ENCODE measurements around the gene MYLIP. TPM values are rescaled to one million over a fixed set of nuclear protein-coding genes. Genes with fewer than 3 reads are reported as not detected.

The MYLIP gene
- total and polyA plus RNA-seq, 2 donors (not counting 1 experiment from before 2014, with no cell fraction given): 40.6 to 104 TPM

- ChIA-PET CTCF (interaction anchor here (1.7 to 3.2 kb wide), 2 partner anchors 37 to 455 kb away, joined by 4 to 9 read pairs; no protein-coding TSS in a partner anchor), POLR2A (no interaction called here)
- no peak overlapping the region for H3K4me2 ChIP-seq (replicated peaks; ENCODE audit: low read depth, low read length, poor library complexity, severe bottlenecking)
- H3K4me3 Mint-ChIP-seq: no peak overlapping the region
- H3K9me3 Mint-ChIP-seq (ENCODE audit: insufficient read depth): no peaks in the 10 kb centered on the region
- H3K27ac Mint-ChIP-seq: no peak overlapping the region
- no peaks in the 10 kb centered on the region for H3K4me1 Mint-ChIP-seq
- H3K9ac ChIP-seq (ENCODE audit: low read length): no peak overlapping the region
- H3K36me3 ChIP-seq (replicated peaks in 1 of 2; ENCODE audit: control extremely low read depth in 1 of 2, control insufficient read depth in 1 of 2, extremely low read depth in 1 of 2, insufficient read depth in 2 of 2, low read length in 1 of 2): peaks cover 38 to 97% of the 10 kb centered on the region in 2 experiments
- DNase-seq (no peak), ATAC-seq (ENCODE audit: low read depth) (no peak)
- 100% methylated on average over 2 of the region's 4 CpGs for WGBS (ENCODE audit: insufficient coverage)
- H3K4me1 ChIP-seq (ENCODE audit: control insufficient read depth in 2 of 2, insufficient read depth in 2 of 2, low read length in 2 of 2): no peaks in the 10 kb centered on the region
- H3K27me3 ChIP-seq (replicated peaks in 1 of 4; ENCODE audit: control extremely low read depth in 1 of 4, control insufficient read depth in 3 of 4, insufficient read depth in 4 of 4, low read length in 3 of 4): no peaks in the 10 kb centered on the region
- no peak overlapping the region for H2AFZ ChIP-seq (ENCODE audit: insufficient read depth, low read depth, low read length, poor library complexity, severe bottlenecking)
- H3K79me2 ChIP-seq (ENCODE audit: control insufficient read depth, insufficient read depth, low read length): peaks cover 13% of the 10 kb centered on the region
- no peaks in the 10 kb centered on the region for H3K27me3 Mint-ChIP-seq
- H4K20me1 ChIP-seq (ENCODE audit: control insufficient read depth, insufficient read depth, low read length, poor library complexity, severe bottlenecking): peaks cover 91% of the 10 kb centered on the region
- no peak overlapping the region for H3K4me3 ChIP-seq (ENCODE audit: control extremely low read depth in 1 of 5, extremely low read depth in 1 of 5, insufficient read depth in 1 of 5, low read depth in 2 of 5, low read length in 4 of 5)
- intact Hi-C loops (cut with micrococcal nuclease): no loop called here
- H3K27ac ChIP-seq (ENCODE audit: low read length in 2 of 2): no peak overlapping the region
- TF ChIP-seq CTCF (IDR thresholded peaks at IDR 0.05) (no peak), EZH2 (IDR thresholded peaks at IDR 0.05; ENCODE audit: borderline replicate concordance, insufficient read depth, low read depth, low read length, poor library complexity, severe bottlenecking) (no peak)
- no peaks in the 10 kb centered on the region for H3K9me3 ChIP-seq (ENCODE audit: control extremely low read depth in 1 of 3, control insufficient read depth in 2 of 3, insufficient read depth in 1 of 3, low read length in 2 of 3)
Observed at GRCh38 chr6:16146028-16146427, 17.1 kb downstream of the MYLIP start.

- Histone ChIP-seq H3K4me2 (replicated peaks; ENCODE audit: low read depth, low read length, poor library complexity, severe bottlenecking) (no peak overlapping the region), H3K9ac (ENCODE audit: low read length) (no peak overlapping the region), H3K4me3 (ENCODE audit: control extremely low read depth in 1 of 5, extremely low read depth in 1 of 5, insufficient read depth in 1 of 5, low read depth in 2 of 5, low read length in 4 of 5) (no peak overlapping the region), H3K36me3 (replicated peaks in 1 of 2; ENCODE audit: control extremely low read depth in 1 of 2, control insufficient read depth in 1 of 2, extremely low read depth in 1 of 2, insufficient read depth in 2 of 2, low read length in 1 of 2) (peaks cover 38 to 96% of the 10 kb centered on the region in 2 experiments), H3K79me2 (ENCODE audit: control insufficient read depth, insufficient read depth, low read length) (peaks cover 10% of the 10 kb centered on the region), H3K9me3 (ENCODE audit: control extremely low read depth in 1 of 3, control insufficient read depth in 2 of 3, insufficient read depth in 1 of 3, low read length in 2 of 3) (no peaks in the 10 kb centered on the region), H3K4me1 (ENCODE audit: control insufficient read depth in 2 of 2, insufficient read depth in 2 of 2, low read length in 2 of 2) (no peaks in the 10 kb centered on the region), H3K27me3 (replicated peaks in 1 of 4; ENCODE audit: control extremely low read depth in 1 of 4, control insufficient read depth in 3 of 4, insufficient read depth in 4 of 4, low read length in 3 of 4) (no peaks in the 10 kb centered on the region), H2AFZ (ENCODE audit: insufficient read depth, low read depth, low read length, poor library complexity, severe bottlenecking) (no peak overlapping the region), H4K20me1 (ENCODE audit: control insufficient read depth, insufficient read depth, low read length, poor library complexity, severe bottlenecking) (peaks cover 86% of the 10 kb centered on the region), H3K27ac (ENCODE audit: low read length in 2 of 2) (no peak overlapping the region)
- TF ChIP-seq CTCF (IDR thresholded peaks at IDR 0.05) (no peak), EZH2 (IDR thresholded peaks at IDR 0.05; ENCODE audit: borderline replicate concordance, insufficient read depth, low read depth, low read length, poor library complexity, severe bottlenecking) (no peak)
- DNase-seq: no peak
- 100% methylated on average over 2 of the region's 8 CpGs for WGBS (ENCODE audit: insufficient coverage)
- no peaks in the 10 kb centered on the region for H3K9me3 Mint-ChIP-seq (ENCODE audit: insufficient read depth)
- ATAC-seq (ENCODE audit: low read depth): no peak
- H3K27me3 Mint-ChIP-seq: no peaks in the 10 kb centered on the region
- H3K4me1 Mint-ChIP-seq: no peaks in the 10 kb centered on the region
- H3K27ac Mint-ChIP-seq: no peak overlapping the region
- intact Hi-C loops (cut with micrococcal nuclease): no loop called here
- no peak overlapping the region for H3K4me3 Mint-ChIP-seq
- CTCF ChIA-PET: interaction anchor here (1.7 to 3.2 kb wide), 2 partner anchors 36 to 455 kb away, joined by 4 to 9 read pairs; no protein-coding TSS in a partner anchor
- POLR2A ChIA-PET: no interaction called here
Observed at GRCh38 chr6:16146527-16146955, 17.7 kb downstream of the MYLIP start.

Measured in B cell (primary cell).